ENCODE measurements around the gene NCAPD3. TPM values are rescaled to one million over a fixed set of nuclear protein-coding genes. Genes with fewer than 3 reads are reported as not detected.
A peak's percentile ranks its signal among the peaks of the same experiment; 100 is the strongest.

NCAPD3 gene, protein sequence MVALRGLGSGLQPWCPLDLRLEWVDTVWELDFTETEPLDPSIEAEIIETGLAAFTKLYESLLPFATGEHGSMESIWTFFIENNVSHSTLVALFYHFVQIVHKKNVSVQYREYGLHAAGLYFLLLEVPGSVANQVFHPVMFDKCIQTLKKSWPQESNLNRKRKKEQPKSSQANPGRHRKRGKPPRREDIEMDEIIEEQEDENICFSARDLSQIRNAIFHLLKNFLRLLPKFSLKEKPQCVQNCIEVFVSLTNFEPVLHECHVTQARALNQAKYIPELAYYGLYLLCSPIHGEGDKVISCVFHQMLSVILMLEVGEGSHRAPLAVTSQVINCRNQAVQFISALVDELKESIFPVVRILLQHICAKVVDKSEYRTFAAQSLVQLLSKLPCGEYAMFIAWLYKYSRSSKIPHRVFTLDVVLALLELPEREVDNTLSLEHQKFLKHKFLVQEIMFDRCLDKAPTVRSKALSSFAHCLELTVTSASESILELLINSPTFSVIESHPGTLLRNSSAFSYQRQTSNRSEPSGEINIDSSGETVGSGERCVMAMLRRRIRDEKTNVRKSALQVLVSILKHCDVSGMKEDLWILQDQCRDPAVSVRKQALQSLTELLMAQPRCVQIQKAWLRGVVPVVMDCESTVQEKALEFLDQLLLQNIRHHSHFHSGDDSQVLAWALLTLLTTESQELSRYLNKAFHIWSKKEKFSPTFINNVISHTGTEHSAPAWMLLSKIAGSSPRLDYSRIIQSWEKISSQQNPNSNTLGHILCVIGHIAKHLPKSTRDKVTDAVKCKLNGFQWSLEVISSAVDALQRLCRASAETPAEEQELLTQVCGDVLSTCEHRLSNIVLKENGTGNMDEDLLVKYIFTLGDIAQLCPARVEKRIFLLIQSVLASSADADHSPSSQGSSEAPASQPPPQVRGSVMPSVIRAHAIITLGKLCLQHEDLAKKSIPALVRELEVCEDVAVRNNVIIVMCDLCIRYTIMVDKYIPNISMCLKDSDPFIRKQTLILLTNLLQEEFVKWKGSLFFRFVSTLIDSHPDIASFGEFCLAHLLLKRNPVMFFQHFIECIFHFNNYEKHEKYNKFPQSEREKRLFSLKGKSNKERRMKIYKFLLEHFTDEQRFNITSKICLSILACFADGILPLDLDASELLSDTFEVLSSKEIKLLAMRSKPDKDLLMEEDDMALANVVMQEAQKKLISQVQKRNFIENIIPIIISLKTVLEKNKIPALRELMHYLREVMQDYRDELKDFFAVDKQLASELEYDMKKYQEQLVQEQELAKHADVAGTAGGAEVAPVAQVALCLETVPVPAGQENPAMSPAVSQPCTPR (N-terminal part only)
- 5.9 and 7.4 TPM in 2 replicates for total RNA-seq
- 11.4 and 27.7 TPM in 2 replicates for polyA plus RNA-seq
- 9.3 and 20.3 TPM in 2 replicates for polyA plus RNA-seq (2012)
- polyA minus RNA-seq (ENCODE audit: low replicate concordance), result 14.2 and 26.4 TPM in 2 replicates

DNA sequence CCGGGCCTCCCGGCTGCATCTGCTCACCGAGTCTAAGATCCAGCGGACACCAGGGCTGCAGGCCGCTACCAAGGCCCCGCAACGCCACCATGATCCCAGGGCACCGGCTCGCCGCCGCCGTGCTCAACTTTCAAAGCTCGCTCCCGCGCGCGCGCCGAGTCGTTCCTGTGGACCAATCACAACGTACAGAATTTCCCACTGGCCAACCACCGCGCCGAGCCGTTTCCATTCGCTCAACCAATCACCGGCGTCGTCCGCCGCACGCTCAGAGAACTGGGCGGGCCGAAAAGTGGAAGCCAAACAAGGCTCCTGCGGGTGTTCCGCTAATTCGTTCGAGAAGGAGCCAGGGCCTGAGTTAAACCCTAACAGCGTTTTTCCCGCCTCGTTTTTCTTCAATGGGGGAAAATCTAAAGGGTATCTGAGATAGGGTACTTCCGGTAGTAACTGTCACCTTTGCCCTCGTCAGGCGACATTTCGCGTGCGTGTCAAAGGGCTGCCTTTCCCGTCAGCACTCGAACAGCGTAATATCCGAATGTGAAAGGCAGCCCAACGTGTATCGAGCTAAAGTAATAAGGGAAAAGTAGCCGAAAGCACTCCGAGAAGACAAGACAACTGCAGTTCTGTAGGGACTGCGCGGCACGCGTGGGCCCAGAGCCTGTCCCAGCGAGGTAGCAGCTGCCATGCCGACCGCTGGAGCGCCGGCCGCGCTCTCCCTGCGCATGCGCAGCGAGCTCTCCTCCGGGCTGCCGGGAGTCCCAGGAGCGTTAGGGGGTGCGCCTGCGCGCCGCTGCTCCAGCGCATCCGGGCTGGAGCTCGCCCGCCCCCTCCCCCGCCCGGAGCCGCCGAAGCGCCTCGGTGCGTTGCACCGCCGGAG lies at the start of gene NCAPD3, which contains the start of gene VPS26B:
Gene NCAPD3 (minus strand): TSS at position 132 of the 874 bp plus-strand sequence. CDS start 41 bp downstream, at position 91.
Gene VPS26B (plus strand): TSS at position 836 of the 874 bp plus-strand sequence. CDS start 452 bp downstream, outside the sequence.
- Histone ChIP-seq H3K4me2 (ENCODE audit: extremely low read depth, insufficient read depth, low read length) (peak within 1 kb of the TSS; percentile 96), H3K9me3 (ENCODE audit: control insufficient read depth, insufficient read depth, low read depth, low read length) (no peaks in the 10 kb centered on the region), H3K9ac (ENCODE audit: insufficient read depth, low read length) (peak within 1 kb of the TSS; percentile 83), H3K4me1 (ENCODE audit: control insufficient read depth, extremely low read depth, insufficient read depth, low read length) (peaks cover 6% of the 10 kb centered on the region), H3K79me2 (ENCODE audit: control insufficient read depth, insufficient read depth, low read length) (peaks cover 65% of the 10 kb centered on the region), H3K27ac (ENCODE audit: insufficient read depth, low read length) (peak within 1 kb of the TSS; percentile 97), H2AFZ (ENCODE audit: low read length) (peak within 1 kb of the TSS; percentile 99), H3K27me3 (ENCODE audit: control insufficient read depth, insufficient read depth, low read length) (no peaks in the 10 kb centered on the region), H3K36me3 (ENCODE audit: control insufficient read depth, insufficient read depth, low read length) (no peaks in the 10 kb centered on the region), H4K20me1 (ENCODE audit: control insufficient read depth, extremely low read depth, insufficient read depth, low read length) (no peaks in the 10 kb centered on the region), H3K4me3 (replicated peaks in 1 of 4; ENCODE audit: control extremely low read depth in 1 of 4, insufficient read depth in 1 of 4, low read depth in 3 of 4, low read length in 4 of 4) (peak within 1 kb of the TSS; percentile 73 to 95 (median 87))
- DNase-seq (ENCODE audit: low read depth in 2 of 2), result peak; percentile 93 to 95
- no peak for TF ChIP-seq CTCF (conservative IDR thresholded peaks at IDR 0.05 in 1 of 2, IDR thresholded peaks at IDR 0.05 in 1 of 2; ENCODE audit: low read depth in 1 of 2, low read length in 2 of 2)
- TF ChIP-seq EZH2 (IDR thresholded peaks at IDR 0.05; ENCODE audit: low read length, missing control alignments), result no peak

- no peaks in the 10 kb centered on the region for H3K36me3 ChIP-seq (ENCODE audit: control insufficient read depth, insufficient read depth, low read length)
- no peaks in the 10 kb centered on the region for H4K20me1 ChIP-seq (ENCODE audit: control insufficient read depth, extremely low read depth, insufficient read depth, low read length)
- no peak for DNase-seq (ENCODE audit: low read depth in 2 of 2)
- no peak for TF ChIP-seq CTCF (conservative IDR thresholded peaks at IDR 0.05 in 1 of 2, IDR thresholded peaks at IDR 0.05 in 1 of 2; ENCODE audit: low read depth in 1 of 2, low read length in 2 of 2)
- TF ChIP-seq EZH2 (IDR thresholded peaks at IDR 0.05; ENCODE audit: low read length, missing control alignments), result no peak
- H3K9ac ChIP-seq (ENCODE audit: insufficient read depth, low read length), result no peak overlapping the region
- H3K27ac ChIP-seq (ENCODE audit: insufficient read depth, low read length), result no peak overlapping the region
- no peak overlapping the region for H2AFZ ChIP-seq (ENCODE audit: low read length)
- no peaks in the 10 kb centered on the region for H3K79me2 ChIP-seq (ENCODE audit: control insufficient read depth, insufficient read depth, low read length)
- no peak overlapping the region for H3K4me2 ChIP-seq (ENCODE audit: extremely low read depth, insufficient read depth, low read length)
- no peak overlapping the region for H3K4me3 ChIP-seq (replicated peaks in 1 of 4; ENCODE audit: control extremely low read depth in 1 of 4, insufficient read depth in 1 of 4, low read depth in 3 of 4, low read length in 4 of 4)
- peaks cover 49% of the 10 kb centered on the region for H3K27me3 ChIP-seq (ENCODE audit: control insufficient read depth, insufficient read depth, low read length)
- no peaks in the 10 kb centered on the region for H3K4me1 ChIP-seq (ENCODE audit: control insufficient read depth, extremely low read depth, insufficient read depth, low read length)
- no peaks in the 10 kb centered on the region for H3K9me3 ChIP-seq (ENCODE audit: control insufficient read depth, insufficient read depth, low read depth, low read length)
Observed at GRCh38 chr11:134273317-134273712, 49.5 kb upstream of the NCAPD3 start.

Data from fibroblast of lung (primary cell).